A673 (cell line): Measurements from ENCODE around the gene RBM39. TPM values are rescaled to one million over a fixed set of nuclear protein-coding genes. Genes with fewer than 3 reads are reported as not detected.
A peak's percentile ranks its signal among the peaks of the same experiment; 100 is the strongest.

Experiments used
- BruUV-seq: library from RNA; stranded (reverse); fragments of 400-500 nt; replicated peaks from 2 replicates; lab custom pipeline; 2021; lab: Mats Ljungman, UMichigan
- CTCF ChIA-PET: fragments of 300-600 bp; sonication (Branson Sonifier 250); formaldehyde crosslinking; loops from one replicate; lab custom pipeline; 2022; ENCODE audit warnings: antibody characterized with exemption; lab: Charles Lee
- POLR2A ChIA-PET: fragments of 300-600 bp; sonication (Branson Sonifier 250); formaldehyde crosslinking; loops from one replicate; lab custom pipeline; 2022; ENCODE audit warnings: antibody characterized with exemption; ENCODE audit not compliant: low non-redundant PET; lab: Charles Lee
- DNase-seq: peaks from one replicate; pipeline ENCODE4 v3.0.0-alpha.2; 2015; ENCODE audit warnings: low spot score
- H3K27ac ChIP-seq: fragments of 200-600 bp; sonication (generic); 2 replicates; pipeline ENCODE4 v1.5.1; 2016; ENCODE audit warnings: mixed run types, low read depth, mild to moderate bottlenecking, mixed read lengths, antibody characterized with exemption, low read length; ENCODE audit not compliant: poor library complexity, severe bottlenecking
- H3K27me3 ChIP-seq: fragments of 200-600 bp; sonication (generic); replicated peaks from 2 replicates; pipeline ENCODE4 v1.6.1; 2017; ENCODE audit warnings: mixed run types, low read depth, mild to moderate bottlenecking, mixed read lengths, antibody characterized with exemption, low read length; ENCODE audit not compliant: insufficient read depth, poor library complexity
- H3K36me3 ChIP-seq: fragments of 200-600 bp; sonication (generic); 2 replicates; pipeline ENCODE4 v1.6.1; 2016; ENCODE audit warnings: mixed run types, mild to moderate bottlenecking, mixed read lengths, antibody characterized with exemption, low read length; ENCODE audit not compliant: insufficient read depth, poor library complexity, severe bottlenecking
- H3K4me1 ChIP-seq: fragments of 200-600 bp; sonication (generic); 2 replicates; pipeline ENCODE4 v1.6.1; 2017; ENCODE audit warnings: mixed run types, mild to moderate bottlenecking, mixed read lengths, antibody characterized with exemption, low read length; ENCODE audit not compliant: insufficient read depth, poor library complexity, severe bottlenecking
- H3K4me3 ChIP-seq: fragments of 200-600 bp; sonication (generic); 2 replicates; pipeline ENCODE4 v1.5.1; 2016; ENCODE audit warnings: low read depth, mixed run types, mild to moderate bottlenecking, mixed read lengths, low read length; ENCODE audit not compliant: poor library complexity, severe bottlenecking
- H3K9me3 ChIP-seq: fragments of 200-600 bp; sonication (generic); 2 replicates; pipeline ENCODE4 v1.6.1; 2016; ENCODE audit warnings: mixed run types, low read depth, mild to moderate bottlenecking, mixed read lengths, antibody characterized with exemption, low read length; ENCODE audit not compliant: poor library complexity, severe bottlenecking
- EZH2 ChIP-seq: fragments of 200-600 bp; sonication (generic); IDR thresholded peaks from 2 replicates; pipeline ENCODE4 v1.6.1; 2017; ENCODE audit warnings: borderline replicate concordance, low read depth, mild to moderate bottlenecking, mixed read lengths, antibody characterized with exemption, low read length; ENCODE audit not compliant: poor library complexity, severe bottlenecking
- intact Hi-C: fragments of 100-400 bp; cut with micrococcal nuclease; formaldehyde crosslinking; loops from one replicate; pipeline ENCODE4 v1.10.0; 2022; ENCODE audit not compliant: unreplicated experiment
- total RNA-seq: library from RNA; stranded (reverse); gene quantifications from 2 replicates; pipeline ENCODE4 v1.2.3, GENCODE V29; 2021
- TF ChIP-seq, protein P1 (sequence below): fragments of 300-800, 200-600 bp; sonication (generic); conservative IDR thresholded peaks from 2 replicates; pipeline ENCODE4 v1.5.1; 2017; ENCODE audit warnings: low read depth, mild to moderate bottlenecking, antibody characterized with exemption, low read length, moderate library complexity, mixed read lengths

RBM39 gene
- total RNA-seq, 1 experiment from 2014 or later = 329 TPM

DNA sequence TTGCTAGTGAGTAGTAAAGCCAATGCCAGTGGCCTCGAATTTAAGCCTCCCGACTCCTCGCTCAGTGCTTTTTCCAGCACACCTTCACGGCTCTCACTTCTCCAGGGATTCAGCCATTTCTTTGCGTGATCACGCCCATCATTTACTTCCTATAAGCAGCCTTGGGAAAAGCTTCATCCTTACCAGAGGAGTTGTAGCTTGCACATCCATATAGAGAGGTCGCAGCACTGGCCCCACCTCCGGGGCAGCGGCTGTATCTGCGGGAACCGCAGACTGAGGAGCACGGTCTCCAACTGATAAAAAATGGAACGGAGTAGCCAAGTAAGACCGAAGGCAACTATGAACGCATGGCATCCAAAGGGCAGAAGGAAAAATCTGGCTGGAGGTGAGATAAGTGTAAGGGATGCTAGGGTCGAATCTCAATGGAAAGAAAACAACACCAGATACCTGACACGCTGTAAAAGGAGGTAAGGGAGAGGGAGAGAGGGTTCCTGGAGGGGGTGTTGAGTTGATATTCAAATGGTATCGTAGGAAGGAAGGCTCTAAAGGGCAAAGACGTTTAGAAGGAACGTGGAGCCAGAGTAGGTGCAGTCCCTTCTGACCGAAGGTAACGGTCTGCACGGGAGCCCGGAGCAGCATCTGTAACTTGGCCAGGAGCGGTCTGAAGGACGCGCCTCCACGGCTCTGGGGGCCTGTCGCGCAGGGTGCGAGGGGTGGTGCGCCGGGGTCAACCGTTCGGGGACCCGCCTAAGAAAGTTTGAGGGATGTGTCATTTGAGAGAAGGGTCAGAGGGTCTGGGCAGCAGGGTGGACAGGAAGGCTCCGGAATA, 43.5 kb downstream of the RBM39 start:
- intact Hi-C loops = loop anchor here (2.0 kb wide), 1 partner anchor 82 kb away; no protein-coding TSS in a partner anchor
- TF ChIP-seq, protein P1, sequence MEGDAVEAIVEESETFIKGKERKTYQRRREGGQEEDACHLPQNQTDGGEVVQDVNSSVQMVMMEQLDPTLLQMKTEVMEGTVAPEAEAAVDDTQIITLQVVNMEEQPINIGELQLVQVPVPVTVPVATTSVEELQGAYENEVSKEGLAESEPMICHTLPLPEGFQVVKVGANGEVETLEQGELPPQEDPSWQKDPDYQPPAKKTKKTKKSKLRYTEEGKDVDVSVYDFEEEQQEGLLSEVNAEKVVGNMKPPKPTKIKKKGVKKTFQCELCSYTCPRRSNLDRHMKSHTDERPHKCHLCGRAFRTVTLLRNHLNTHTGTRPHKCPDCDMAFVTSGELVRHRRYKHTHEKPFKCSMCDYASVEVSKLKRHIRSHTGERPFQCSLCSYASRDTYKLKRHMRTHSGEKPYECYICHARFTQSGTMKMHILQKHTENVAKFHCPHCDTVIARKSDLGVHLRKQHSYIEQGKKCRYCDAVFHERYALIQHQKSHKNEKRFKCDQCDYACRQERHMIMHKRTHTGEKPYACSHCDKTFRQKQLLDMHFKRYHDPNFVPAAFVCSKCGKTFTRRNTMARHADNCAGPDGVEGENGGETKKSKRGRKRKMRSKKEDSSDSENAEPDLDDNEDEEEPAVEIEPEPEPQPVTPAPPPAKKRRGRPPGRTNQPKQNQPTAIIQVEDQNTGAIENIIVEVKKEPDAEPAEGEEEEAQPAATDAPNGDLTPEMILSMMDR = no peak
- no peak for TF ChIP-seq EZH2
- peak overlapping the region; percentile 87 for H3K4me3 ChIP-seq
- ChIA-PET POLR2A (no interaction called here), CTCF (no interaction called here)
- H3K27ac ChIP-seq = peak overlapping the region; percentile 89
- DNase-seq = peak; percentile 26
- H3K27me3 ChIP-seq = no peaks in the 10 kb centered on the region
- peaks cover 28% of the 10 kb centered on the region for H3K4me1 ChIP-seq
- peaks cover 30% of the 10 kb centered on the region for H3K36me3 ChIP-seq
- BruUV-seq = no TSS peak
- H3K9me3 ChIP-seq = no peaks in the 10 kb centered on the region

DNA sequence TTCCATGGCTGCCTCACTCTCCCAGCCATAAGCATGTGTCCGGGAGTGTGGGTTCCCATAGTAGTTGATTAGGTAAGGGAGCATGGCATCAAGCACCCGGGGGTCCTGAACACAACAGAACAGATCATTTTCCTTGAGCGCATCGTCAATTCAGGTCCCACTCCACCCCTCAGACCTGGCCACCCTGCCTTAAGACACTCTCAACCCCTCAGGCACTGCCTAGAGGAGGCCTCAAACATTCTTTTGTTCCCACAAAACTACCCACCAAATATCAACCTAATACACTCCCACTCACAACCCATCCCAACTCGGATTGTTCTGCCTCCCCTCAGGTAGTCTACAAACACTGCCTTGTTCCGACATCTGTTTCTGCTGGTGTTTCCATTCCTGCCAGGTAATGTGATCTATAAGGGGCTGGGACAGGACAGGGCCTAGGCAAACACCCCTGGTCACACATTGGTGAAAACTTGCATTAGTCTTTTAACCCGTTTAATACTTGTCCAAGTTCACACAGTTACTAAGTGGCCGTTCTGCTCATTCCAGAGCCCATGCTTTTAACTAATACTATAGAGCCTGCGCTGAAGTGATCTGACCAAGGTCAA, 44.3 kb downstream of the RBM39 start:
- no peak for TF ChIP-seq EZH2
- TF ChIP-seq, protein P1 = no peak
- H3K9me3 ChIP-seq = no peaks in the 10 kb centered on the region
- H3K36me3 ChIP-seq = peaks cover 23% of the 10 kb centered on the region
- no TSS peak for BruUV-seq
- no peak for DNase-seq
- CTCF ChIA-PET = no interaction called here
- H3K27ac ChIP-seq = no peak overlapping the region
- H3K27me3 ChIP-seq = no peaks in the 10 kb centered on the region
- POLR2A ChIA-PET = no interaction called here
- intact Hi-C loops = loop anchor here (2.0 kb wide), 1 partner anchor 81 kb away; no protein-coding TSS in a partner anchor
- H3K4me3 ChIP-seq = peak overlapping the region; percentile 87
- peaks cover 22% of the 10 kb centered on the region for H3K4me1 ChIP-seq

DNA sequence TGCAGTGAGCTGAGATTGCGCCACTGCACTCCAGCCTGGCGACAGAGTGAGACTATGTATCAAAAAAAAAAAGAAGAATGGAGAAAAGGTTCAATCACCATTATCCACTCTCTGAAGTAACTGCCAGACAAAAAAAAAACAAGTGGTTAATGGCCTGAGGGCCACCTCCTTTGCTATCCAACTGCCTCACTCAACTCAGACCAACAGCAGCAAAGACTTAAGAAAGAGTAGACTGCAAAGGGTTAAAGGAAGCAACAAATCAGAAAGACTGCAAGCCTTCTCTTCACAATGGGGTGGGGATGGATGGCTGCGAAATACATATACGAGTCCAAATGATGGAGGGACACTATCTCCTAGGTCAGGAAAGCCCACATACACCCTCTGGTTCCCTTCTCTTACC, 46.1 kb downstream of the RBM39 start:
- no peak for DNase-seq
- POLR2A ChIA-PET = no interaction called here
- BruUV-seq = no TSS peak

More for the DNA sequence above, 46.1 kb downstream of the RBM39 start:
- no peaks in the 10 kb centered on the region for H3K9me3 ChIP-seq
- CTCF ChIA-PET = no interaction called here
- intact Hi-C loops = no loop called here
- no peak for TF ChIP-seq EZH2
- TF ChIP-seq, protein P1 = no peak
- H3K4me3 ChIP-seq = no peak overlapping the region
- peaks cover 15% of the 10 kb centered on the region for H3K4me1 ChIP-seq
- no peak overlapping the region for H3K27ac ChIP-seq
- peaks cover 7% of the 10 kb centered on the region for H3K36me3 ChIP-seq
- no peaks in the 10 kb centered on the region for H3K27me3 ChIP-seq
